Activated CD8-positive, alpha-beta T cell treated with anti-CD3 and anti-CD28 coated beads for 36 hours (primary cell): ENCODE results near the gene MFAP3L. TPM values are rescaled to one million over a fixed set of nuclear protein-coding genes. Genes with fewer than 3 reads are reported as not detected.

Experiments used
- ATAC-seq: fragments of 200-7000 bp; cut with Tn5 transposase; one replicate; pipeline ENCODE4 v1.10.0; 2021; ENCODE audit warnings: mild to moderate bottlenecking, moderate library complexity
- CTCF ChIA-PET: fragments of 350-600 bp; sonication (Branson Sonifier 250); formaldehyde crosslinking; loops from one replicate; lab custom pipeline; 2021; ENCODE audit warnings: antibody characterized with exemption; lab: Charles Lee
- POLR2A ChIA-PET: fragments of 350-600 bp; sonication (Branson Sonifier 250); formaldehyde crosslinking; loops from one replicate; lab custom pipeline; 2021; ENCODE audit warnings: antibody characterized with exemption; lab: Charles Lee
- DNase-seq: peaks from one replicate; pipeline ENCODE4 v3.0.0-alpha.2; 2020
- H3K27ac Mint-ChIP-seq: one replicate; pipeline ENCODE4 v1.8.0; 2021; ENCODE audit warnings: mild to moderate bottlenecking, mixed read lengths
- H3K27me3 Mint-ChIP-seq: one replicate; pipeline ENCODE4 v1.8.0; 2021; ENCODE audit warnings: mixed read lengths
- H3K36me3 Mint-ChIP-seq: one replicate; pipeline ENCODE4 v1.8.0; 2021; ENCODE audit warnings: low read depth, mixed read lengths
- H3K4me1 Mint-ChIP-seq: one replicate; pipeline ENCODE4 v1.8.0; 2021; ENCODE audit warnings: low read depth, mixed read lengths
- H3K4me3 Mint-ChIP-seq: one replicate; pipeline ENCODE4 v1.8.0; 2021; ENCODE audit warnings: mild to moderate bottlenecking, moderate library complexity, mixed read lengths
- H3K9me3 Mint-ChIP-seq: one replicate; pipeline ENCODE4 v1.8.0; 2021; ENCODE audit warnings: mixed read lengths
- intact Hi-C: fragments of 100-400 bp; cut with micrococcal nuclease; formaldehyde crosslinking; loops from one replicate; pipeline ENCODE4 v1.10.0; 2022
- total RNA-seq, 2 experiments: library from RNA; stranded (reverse); gene quantifications; one replicate each; pipeline ENCODE4 v1.2.3, GENCODE V29; 2021
- TF ChIP-seq, protein P1 (sequence below): fragments of 200-600 bp; IDR thresholded peaks from one replicate; pipeline ENCODE4 v1.8.0; 2022; ENCODE audit warnings: antibody characterized with exemption, mild to moderate bottlenecking

The MFAP3L gene
- total RNA-seq, 2 experiments from 2014 or later, result 0.68 to 0.85 TPM

DNA sequence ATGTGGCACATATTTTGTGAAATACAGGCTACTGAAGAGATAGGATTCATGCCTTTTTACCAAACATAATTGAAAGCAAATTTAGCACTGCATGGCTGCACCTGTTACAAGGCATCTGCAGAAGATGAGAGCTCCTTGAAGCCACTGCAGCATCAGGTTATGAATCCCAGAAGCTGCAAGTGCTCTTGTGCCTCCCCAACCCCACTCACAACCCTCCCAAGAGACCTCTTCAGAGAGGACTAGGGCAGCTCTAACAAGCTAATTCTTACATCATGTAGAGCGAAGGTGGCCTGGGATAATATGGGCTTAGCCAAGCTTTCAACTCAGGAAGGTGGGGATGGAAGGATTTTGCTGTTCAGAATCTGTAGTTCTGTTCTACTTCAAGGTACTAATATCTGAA lies 27.2 kb downstream of the MFAP3L start:
- DNase-seq (no peak), ATAC-seq (no peak)
- intact Hi-C loops, result no loop called here
- H3K4me3 Mint-ChIP-seq, result no peak overlapping the region
- H3K36me3 Mint-ChIP-seq, result no peaks in the 10 kb centered on the region
- H3K9me3 Mint-ChIP-seq, result no peaks in the 10 kb centered on the region
- no peaks in the 10 kb centered on the region for H3K4me1 Mint-ChIP-seq
- ChIA-PET POLR2A (no interaction called here), CTCF (interaction anchor here (1.4 to 1.5 kb wide), 2 partner anchors 27 to 49 kb away, joined by 3 read pairs; partner anchors contain the start of gene MFAP3L)
- peaks cover 6% of the 10 kb centered on the region for H3K27me3 Mint-ChIP-seq
- no peak overlapping the region for H3K27ac Mint-ChIP-seq
- TF ChIP-seq, protein P1, sequence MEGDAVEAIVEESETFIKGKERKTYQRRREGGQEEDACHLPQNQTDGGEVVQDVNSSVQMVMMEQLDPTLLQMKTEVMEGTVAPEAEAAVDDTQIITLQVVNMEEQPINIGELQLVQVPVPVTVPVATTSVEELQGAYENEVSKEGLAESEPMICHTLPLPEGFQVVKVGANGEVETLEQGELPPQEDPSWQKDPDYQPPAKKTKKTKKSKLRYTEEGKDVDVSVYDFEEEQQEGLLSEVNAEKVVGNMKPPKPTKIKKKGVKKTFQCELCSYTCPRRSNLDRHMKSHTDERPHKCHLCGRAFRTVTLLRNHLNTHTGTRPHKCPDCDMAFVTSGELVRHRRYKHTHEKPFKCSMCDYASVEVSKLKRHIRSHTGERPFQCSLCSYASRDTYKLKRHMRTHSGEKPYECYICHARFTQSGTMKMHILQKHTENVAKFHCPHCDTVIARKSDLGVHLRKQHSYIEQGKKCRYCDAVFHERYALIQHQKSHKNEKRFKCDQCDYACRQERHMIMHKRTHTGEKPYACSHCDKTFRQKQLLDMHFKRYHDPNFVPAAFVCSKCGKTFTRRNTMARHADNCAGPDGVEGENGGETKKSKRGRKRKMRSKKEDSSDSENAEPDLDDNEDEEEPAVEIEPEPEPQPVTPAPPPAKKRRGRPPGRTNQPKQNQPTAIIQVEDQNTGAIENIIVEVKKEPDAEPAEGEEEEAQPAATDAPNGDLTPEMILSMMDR, result no peak

GRCh38 chr4:169996379-169997240 lies 29.6 kb downstream of the MFAP3L start:
- no peaks in the 10 kb centered on the region for H3K9me3 Mint-ChIP-seq
- H3K27me3 Mint-ChIP-seq, result peaks cover 6% of the 10 kb centered on the region
- TF ChIP-seq, protein P1, result no peak
- H3K4me1 Mint-ChIP-seq, result no peaks in the 10 kb centered on the region
- intact Hi-C loops, result no loop called here
- no peaks in the 10 kb centered on the region for H3K36me3 Mint-ChIP-seq
- ATAC-seq (no peak), DNase-seq (no peak)
- ChIA-PET POLR2A (no interaction called here), CTCF (no interaction called here)
- no peak overlapping the region for H3K27ac Mint-ChIP-seq
- no peak overlapping the region for H3K4me3 Mint-ChIP-seq

DNA sequence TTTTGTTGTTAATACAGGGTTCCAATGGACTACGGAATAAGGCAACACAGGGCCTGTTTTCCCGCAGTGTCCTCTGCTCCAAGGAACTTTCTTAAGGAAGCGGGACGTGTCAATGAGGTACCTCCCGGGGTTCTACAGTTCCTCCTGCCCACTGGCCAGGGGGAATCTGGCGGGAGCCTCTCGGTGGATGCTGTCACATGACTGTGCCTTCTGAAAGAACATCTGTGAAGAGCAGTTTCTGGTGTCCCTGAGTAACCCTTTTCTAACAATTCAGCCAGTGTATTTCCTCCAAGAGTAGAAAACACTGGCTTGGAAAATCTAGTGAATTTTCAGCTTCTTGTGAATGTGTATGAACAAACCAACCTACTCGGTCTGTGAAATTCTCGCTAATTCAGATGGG lies 32.7 kb downstream of the MFAP3L start:
- no peak for ATAC-seq
- no peak for DNase-seq
- Mint-ChIP-seq H3K27ac (no peak overlapping the region), H3K27me3 (peaks cover 6% of the 10 kb centered on the region), H3K4me3 (no peak overlapping the region), H3K36me3 (no peaks in the 10 kb centered on the region), H3K4me1 (no peaks in the 10 kb centered on the region), H3K9me3 (no peaks in the 10 kb centered on the region)
- intact Hi-C loops, result no loop called here
- ChIA-PET POLR2A (no interaction called here), CTCF (no interaction called here)
- TF ChIP-seq, protein P1, result no peak

- Mint-ChIP-seq H3K27me3 (peaks cover 4% of the 10 kb centered on the region), H3K36me3 (no peaks in the 10 kb centered on the region), H3K27ac (no peak overlapping the region), H3K4me3 (no peak overlapping the region), H3K9me3 (no peaks in the 10 kb centered on the region), H3K4me1 (no peaks in the 10 kb centered on the region)
- intact Hi-C loops, result no loop called here
- no peak for ATAC-seq
- CTCF ChIA-PET, result interaction anchor here (1.0 kb wide), 1 partner anchor 177 kb away, joined by 3 read pairs; no protein-coding TSS in a partner anchor
- DNase-seq, result no peak
- POLR2A ChIA-PET, result interaction anchor here (0.9 kb wide), 1 partner anchor 212 kb away, joined by 3 read pairs; no protein-coding TSS in a partner anchor
- TF ChIP-seq, protein P1, result no peak
Observed at GRCh38 chr4:169988252-169988651, 37.9 kb downstream of the MFAP3L start.
